SK-N-SH treated with all-trans-retinoic acid at 6 μM for 48 hours (cell line): Measurements from ENCODE around the gene HYI.
"Not testable (repeated sequence)": the region's sequence is repeated elsewhere in the genome, so short reads cannot be mapped to it uniquely, and the experiment has no call there.

Experiments
- ATAC-seq: fragments of 200-7000 bp; cut with Tn5 transposase; 3 replicates; pipeline ENCODE4 v1.9.1; 2020; ENCODE audit warnings: mild to moderate bottlenecking, moderate library complexity
- ARNTL ChIP-seq: fragments of 450-650 bp; formaldehyde crosslinking; IDR thresholded peaks from 2 replicates; pipeline ENCODE4 v1.5.0; 2020; ENCODE audit warnings: low read depth, mild to moderate bottlenecking, moderate library complexity, borderline replicate concordance
- BACH2 ChIP-seq: fragments of 250-450 bp; sonication (Bioruptor Pico); IDR thresholded peaks from 2 replicates; pipeline ENCODE4 v1.9.0; 2021; ENCODE audit warnings: mild to moderate bottlenecking, borderline replicate concordance
- CSDC2 ChIP-seq: fragments of 250-450 bp; sonication (Bioruptor Pico); IDR thresholded peaks from 2 replicates; pipeline ENCODE4 v1.5.0; 2020; ENCODE audit warnings: mild to moderate bottlenecking, moderate library complexity
- ESRRG ChIP-seq: fragments of 250-450 bp; sonication (Bioruptor Pico); IDR thresholded peaks from 2 replicates; pipeline ENCODE4 v1.6.1; 2021; ENCODE audit warnings: mild to moderate bottlenecking
- ISL1 ChIP-seq: fragments of 250-450 bp; sonication (Bioruptor Pico); IDR thresholded peaks from 2 replicates; pipeline ENCODE4 v2.1.2; 2022; ENCODE audit warnings: mild to moderate bottlenecking, moderate library complexity
- OSR1 ChIP-seq: fragments of 250-450 bp; sonication (Bioruptor Pico); IDR thresholded peaks from 2 replicates; pipeline ENCODE4 v1.8.0; 2022; ENCODE audit warnings: moderate library complexity, mild to moderate bottlenecking, inconsistent platforms
- PPARA ChIP-seq: fragments of 250-450 bp; sonication (Bioruptor Pico); IDR thresholded peaks from 2 replicates; pipeline ENCODE4 v1.5.0; 2020; ENCODE audit warnings: mild to moderate bottlenecking, borderline replicate concordance
- RARB ChIP-seq: fragments of 250-450 bp; sonication (Bioruptor Pico); IDR thresholded peaks from 2 replicates; pipeline ENCODE4 v1.8.0; 2021; ENCODE audit warnings: mild to moderate bottlenecking, moderate library complexity
- SNAI2 ChIP-seq: fragments of 250-450 bp; sonication (Bioruptor Pico); IDR thresholded peaks from 2 replicates; pipeline ENCODE4 v1.5.0; 2020; ENCODE audit warnings: mild to moderate bottlenecking, moderate library complexity
- TCF4 ChIP-seq: fragments of 250-450 bp; sonication (Bioruptor Pico); IDR thresholded peaks from 2 replicates; pipeline ENCODE4 v1.8.0; 2021; ENCODE audit warnings: mild to moderate bottlenecking, moderate library complexity, borderline replicate concordance
- TOX ChIP-seq: fragments of 250-450 bp; sonication (Bioruptor Pico); IDR thresholded peaks from 2 replicates; pipeline ENCODE4 v1.8.0; 2021; ENCODE audit warnings: mild to moderate bottlenecking, moderate library complexity, borderline replicate concordance
- ZFP30 ChIP-seq: fragments of 450-650 bp; formaldehyde crosslinking; IDR thresholded peaks from 2 replicates; pipeline ENCODE4 v1.5.0; 2022; ENCODE audit warnings: mild to moderate bottlenecking, moderate library complexity
- ZNF565 ChIP-seq: fragments of 450-650 bp; formaldehyde crosslinking; conservative IDR thresholded peaks from 2 replicates; pipeline ENCODE4 v1.5.0; 2020; ENCODE audit warnings: low read depth, mild to moderate bottlenecking, moderate library complexity
- ZNF8 ChIP-seq: fragments of 450-650 bp; formaldehyde crosslinking; IDR thresholded peaks from 2 replicates; pipeline ENCODE4 v1.5.0; 2020; ENCODE audit warnings: mild to moderate bottlenecking, moderate library complexity
- TF ChIP-seq, protein P1 (sequence below): fragments of 250-450 bp; sonication (Bioruptor Pico); IDR thresholded peaks from 2 replicates; pipeline ENCODE4 v1.8.0; 2021; ENCODE audit warnings: low read depth, mild to moderate bottlenecking, moderate library complexity, borderline replicate concordance
- TF ChIP-seq, protein P2 (sequence below): fragments of 250-450 bp; sonication (Bioruptor Pico); IDR thresholded peaks from 2 replicates; pipeline ENCODE4 v1.8.0; 2020; ENCODE audit warnings: mild to moderate bottlenecking, moderate library complexity, borderline replicate concordance
- TF ChIP-seq, protein P3 (sequence below): fragments of 250-450 bp; sonication (Bioruptor Pico); IDR thresholded peaks from 2 replicates; pipeline ENCODE4 v1.5.0; 2020; ENCODE audit warnings: mild to moderate bottlenecking, moderate library complexity
- TF ChIP-seq, protein P4 (sequence below): fragments of 250-450 bp; sonication (Bioruptor Pico); IDR thresholded peaks from 2 replicates; pipeline ENCODE4 v1.5.1; 2021; ENCODE audit warnings: mild to moderate bottlenecking, moderate library complexity

The HYI gene

DNA sequence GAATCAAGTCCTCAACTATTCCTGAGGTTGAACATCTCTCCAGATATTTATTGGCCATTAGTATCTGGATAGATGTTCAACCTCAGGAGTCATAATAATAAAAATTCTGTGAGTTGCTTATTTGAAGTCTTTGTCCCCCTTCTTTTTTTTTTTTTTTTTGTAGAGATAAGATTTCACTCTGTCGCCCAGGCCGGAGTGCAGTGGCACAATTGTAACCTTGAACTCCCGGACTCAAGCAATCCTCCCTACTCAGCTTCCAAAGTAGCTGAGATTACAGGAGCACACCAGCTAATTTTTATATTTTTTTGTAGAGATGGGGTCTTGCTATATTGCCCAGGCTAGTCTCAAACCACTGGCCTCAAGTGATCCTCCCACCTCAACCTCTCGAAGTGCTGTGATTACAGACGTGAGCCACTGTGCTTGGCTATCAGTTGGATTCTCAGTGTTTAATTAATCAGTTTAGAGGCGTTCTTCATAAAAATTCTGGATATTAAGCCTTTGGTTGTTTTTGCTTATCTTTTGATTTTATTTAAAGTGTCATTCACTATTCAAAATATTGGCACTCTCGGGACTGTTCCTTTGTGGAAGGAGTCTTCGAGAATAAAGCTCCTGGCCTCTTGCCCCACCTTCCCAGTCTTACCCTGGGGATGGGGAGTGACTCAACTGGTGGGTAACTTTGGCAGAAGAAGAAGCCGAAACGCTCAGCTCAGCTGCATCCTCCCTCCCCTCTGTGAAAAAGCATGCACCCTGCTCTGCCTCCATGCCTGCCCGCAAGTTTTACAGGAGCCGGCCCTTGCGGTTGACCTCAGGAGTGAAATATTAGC is 11.2 kb upstream of the HYI start:
- TF ChIP-seq SNAI2 (no peak), OSR1 (CRISPR knock-in tag) (no peak), TCF4 (CRISPR knock-in tag) (no peak), ESRRG (CRISPR knock-in tag) (no peak), ZNF8 (no peak)
- no peak; the same call in 2 of the 3 replicates for ATAC-seq

DNA sequence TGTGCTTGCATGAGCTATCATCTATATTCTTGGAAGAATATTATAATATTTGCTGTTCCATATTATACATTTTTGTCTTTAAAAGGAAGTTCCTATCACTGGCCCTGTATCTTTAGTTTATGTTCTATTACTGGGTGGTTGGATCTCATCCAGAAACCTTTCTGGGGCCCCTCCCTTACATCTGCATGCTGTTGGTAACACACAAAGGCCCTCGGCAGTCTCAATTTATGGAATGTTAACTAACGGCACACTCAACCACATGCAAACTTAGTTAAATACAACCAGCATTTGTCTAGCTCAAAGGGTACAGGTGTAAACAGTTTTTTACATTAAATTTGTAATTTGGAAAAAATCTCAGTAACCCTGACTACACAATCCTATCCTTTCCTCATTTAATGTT is 9.7 kb upstream of the HYI start:
- TF ChIP-seq, protein P1, sequence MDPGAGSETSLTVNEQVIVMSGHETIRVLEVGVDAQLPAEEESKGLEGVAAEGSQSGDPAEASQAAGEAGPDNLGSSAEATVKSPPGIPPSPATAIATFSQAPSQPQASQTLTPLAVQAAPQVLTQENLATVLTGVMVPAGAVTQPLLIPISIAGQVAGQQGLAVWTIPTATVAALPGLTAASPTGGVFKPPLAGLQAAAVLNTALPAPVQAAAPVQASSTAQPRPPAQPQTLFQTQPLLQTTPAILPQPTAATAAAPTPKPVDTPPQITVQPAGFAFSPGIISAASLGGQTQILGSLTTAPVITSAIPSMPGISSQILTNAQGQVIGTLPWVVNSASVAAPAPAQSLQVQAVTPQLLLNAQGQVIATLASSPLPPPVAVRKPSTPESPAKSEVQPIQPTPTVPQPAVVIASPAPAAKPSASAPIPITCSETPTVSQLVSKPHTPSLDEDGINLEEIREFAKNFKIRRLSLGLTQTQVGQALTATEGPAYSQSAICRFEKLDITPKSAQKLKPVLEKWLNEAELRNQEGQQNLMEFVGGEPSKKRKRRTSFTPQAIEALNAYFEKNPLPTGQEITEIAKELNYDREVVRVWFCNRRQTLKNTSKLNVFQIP (CRISPR knock-in tag) = no peak
- TF ChIP-seq, protein P2, sequence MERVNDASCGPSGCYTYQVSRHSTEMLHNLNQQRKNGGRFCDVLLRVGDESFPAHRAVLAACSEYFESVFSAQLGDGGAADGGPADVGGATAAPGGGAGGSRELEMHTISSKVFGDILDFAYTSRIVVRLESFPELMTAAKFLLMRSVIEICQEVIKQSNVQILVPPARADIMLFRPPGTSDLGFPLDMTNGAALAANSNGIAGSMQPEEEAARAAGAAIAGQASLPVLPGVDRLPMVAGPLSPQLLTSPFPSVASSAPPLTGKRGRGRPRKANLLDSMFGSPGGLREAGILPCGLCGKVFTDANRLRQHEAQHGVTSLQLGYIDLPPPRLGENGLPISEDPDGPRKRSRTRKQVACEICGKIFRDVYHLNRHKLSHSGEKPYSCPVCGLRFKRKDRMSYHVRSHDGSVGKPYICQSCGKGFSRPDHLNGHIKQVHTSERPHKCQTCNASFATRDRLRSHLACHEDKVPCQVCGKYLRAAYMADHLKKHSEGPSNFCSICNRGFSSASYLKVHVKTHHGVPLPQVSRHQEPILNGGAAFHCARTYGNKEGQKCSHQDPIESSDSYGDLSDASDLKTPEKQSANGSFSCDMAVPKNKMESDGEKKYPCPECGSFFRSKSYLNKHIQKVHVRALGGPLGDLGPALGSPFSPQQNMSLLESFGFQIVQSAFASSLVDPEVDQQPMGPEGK (CRISPR knock-in tag) = no peak
- TF ChIP-seq PPARA (no peak), RARB (CRISPR knock-in tag) (no peak), ZNF565 (CRISPR knock-in tag) (no peak), ISL1 (CRISPR knock-in tag) (no peak), ARNTL (CRISPR knock-in tag) (no peak), TOX (CRISPR knock-in tag) (no peak), ZFP30 (CRISPR knock-in tag) (no peak), BACH2 (CRISPR knock-in tag) (no peak), ZNF8 (no peak)
- TF ChIP-seq, protein P3, sequence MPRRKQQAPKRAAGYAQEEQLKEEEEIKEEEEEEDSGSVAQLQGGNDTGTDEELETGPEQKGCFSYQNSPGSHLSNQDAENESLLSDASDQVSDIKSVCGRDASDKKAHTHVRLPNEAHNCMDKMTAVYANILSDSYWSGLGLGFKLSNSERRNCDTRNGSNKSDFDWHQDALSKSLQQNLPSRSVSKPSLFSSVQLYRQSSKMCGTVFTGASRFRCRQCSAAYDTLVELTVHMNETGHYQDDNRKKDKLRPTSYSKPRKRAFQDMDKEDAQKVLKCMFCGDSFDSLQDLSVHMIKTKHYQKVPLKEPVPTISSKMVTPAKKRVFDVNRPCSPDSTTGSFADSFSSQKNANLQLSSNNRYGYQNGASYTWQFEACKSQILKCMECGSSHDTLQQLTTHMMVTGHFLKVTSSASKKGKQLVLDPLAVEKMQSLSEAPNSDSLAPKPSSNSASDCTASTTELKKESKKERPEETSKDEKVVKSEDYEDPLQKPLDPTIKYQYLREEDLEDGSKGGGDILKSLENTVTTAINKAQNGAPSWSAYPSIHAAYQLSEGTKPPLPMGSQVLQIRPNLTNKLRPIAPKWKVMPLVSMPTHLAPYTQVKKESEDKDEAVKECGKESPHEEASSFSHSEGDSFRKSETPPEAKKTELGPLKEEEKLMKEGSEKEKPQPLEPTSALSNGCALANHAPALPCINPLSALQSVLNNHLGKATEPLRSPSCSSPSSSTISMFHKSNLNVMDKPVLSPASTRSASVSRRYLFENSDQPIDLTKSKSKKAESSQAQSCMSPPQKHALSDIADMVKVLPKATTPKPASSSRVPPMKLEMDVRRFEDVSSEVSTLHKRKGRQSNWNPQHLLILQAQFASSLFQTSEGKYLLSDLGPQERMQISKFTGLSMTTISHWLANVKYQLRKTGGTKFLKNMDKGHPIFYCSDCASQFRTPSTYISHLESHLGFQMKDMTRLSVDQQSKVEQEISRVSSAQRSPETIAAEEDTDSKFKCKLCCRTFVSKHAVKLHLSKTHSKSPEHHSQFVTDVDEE (CRISPR knock-in tag) = no peak
- TF ChIP-seq, protein P4, sequence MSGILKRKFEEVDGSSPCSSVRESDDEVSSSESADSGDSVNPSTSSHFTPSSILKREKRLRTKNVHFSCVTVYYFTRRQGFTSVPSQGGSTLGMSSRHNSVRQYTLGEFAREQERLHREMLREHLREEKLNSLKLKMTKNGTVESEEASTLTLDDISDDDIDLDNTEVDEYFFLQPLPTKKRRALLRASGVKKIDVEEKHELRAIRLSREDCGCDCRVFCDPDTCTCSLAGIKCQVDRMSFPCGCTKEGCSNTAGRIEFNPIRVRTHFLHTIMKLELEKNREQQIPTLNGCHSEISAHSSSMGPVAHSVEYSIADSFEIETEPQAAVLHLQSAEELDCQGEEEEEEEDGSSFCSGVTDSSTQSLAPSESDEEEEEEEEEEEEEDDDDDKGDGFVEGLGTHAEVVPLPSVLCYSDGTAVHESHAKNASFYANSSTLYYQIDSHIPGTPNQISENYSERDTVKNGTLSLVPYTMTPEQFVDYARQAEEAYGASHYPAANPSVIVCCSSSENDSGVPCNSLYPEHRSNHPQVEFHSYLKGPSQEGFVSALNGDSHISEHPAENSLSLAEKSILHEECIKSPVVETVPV = no peak
- no peak for ATAC-seq

DNA sequence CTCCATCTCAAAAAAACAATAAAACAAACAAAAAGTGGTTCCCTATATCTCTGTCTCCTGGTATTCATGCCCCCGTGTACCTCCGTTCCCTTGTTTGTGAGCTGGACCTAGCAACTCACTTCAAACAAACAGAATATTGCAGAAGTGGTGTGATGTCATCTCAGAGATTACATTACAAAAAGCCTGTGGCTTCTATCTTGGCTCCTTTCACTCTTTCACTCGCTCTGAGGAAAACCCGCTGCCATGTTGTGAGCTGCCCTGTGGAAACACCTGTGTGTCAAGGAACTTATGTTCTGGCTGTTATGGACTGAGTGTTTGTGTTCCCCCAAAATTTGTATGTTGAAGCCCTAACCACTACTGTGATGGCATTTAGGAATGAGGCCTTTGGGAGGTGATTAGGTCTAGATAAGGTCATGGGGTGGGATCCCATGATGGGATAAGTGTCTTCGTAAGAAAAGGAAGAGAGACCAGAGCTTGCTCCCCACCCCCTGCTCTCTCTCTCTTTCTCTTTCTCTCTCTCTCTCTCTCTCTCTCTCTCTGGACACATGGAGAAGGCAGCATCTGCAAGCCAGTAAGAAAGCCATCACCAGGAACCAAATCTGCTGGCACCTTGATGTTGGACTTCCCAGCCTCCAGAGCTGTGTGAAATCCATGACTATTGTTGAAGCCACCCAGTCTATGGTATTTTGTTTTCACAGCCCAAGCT is 7.4 kb upstream of the HYI start:
- no peak for ATAC-seq
- TF ChIP-seq, protein P2 (CRISPR knock-in tag) = no peak
- TF ChIP-seq, protein P1 (CRISPR knock-in tag) = no peak
- TF ChIP-seq OSR1 (CRISPR knock-in tag) (no peak), CSDC2 (no peak)

DNA sequence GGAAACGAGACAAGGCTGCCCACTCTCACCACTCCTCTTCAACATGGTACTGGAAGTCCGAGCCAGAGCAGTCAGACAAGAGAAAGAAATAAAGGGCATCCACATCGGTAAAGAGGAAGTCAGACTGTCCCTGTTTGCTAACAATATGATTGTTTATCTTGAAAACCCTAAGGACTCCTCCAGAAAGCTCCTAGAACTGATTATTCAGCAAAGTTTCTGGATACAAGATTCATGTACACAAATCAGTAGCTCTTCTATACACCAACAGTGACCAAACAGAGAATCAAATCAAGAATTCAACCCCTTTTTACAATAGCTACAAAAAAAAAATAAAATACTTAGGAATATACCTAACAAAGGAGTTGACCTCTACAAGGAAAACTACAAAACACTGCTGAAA is 4.6 kb upstream of the HYI start:
- not testable (repeated sequence) for ATAC-seq
